Measurements from ENCODE around the gene TTC9. TPM values are rescaled to one million over a fixed set of nuclear protein-coding genes. Genes with fewer than 3 reads are reported as not detected.

The TTC9 gene
- total RNA-seq, 1 experiment from 2014 or later: 3.6 TPM

DNA sequence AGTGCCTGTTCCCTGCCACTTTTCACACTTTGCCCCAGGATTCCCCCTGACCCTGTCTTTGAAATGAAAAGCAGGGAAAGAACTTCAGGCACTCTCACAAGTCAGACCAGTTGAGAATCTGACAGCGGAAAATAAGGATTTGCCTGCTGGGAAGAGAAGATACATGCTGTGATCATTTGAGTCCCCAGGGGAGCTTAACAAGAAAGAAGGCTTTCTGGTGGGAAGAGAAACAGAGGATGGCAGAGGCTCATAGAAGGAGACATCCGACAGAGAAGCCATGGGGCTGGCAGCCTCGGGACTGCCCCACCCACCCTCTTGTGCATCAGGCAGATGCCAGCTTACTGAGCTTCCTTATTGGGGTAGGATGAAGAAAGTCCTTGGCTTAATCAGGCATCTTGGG is 11.9 kb downstream of the TTC9 start:
- POLR2A ChIA-PET (ENCODE audit: unreplicated experiment): no interaction called here
- no peaks in the 10 kb centered on the region for H3K36me3 ChIP-seq (ENCODE audit: low read depth, low read length)
- H3K4me2 ChIP-seq (ENCODE audit: low read length): no peak overlapping the region
- BruUV-seq (replicated peaks): no TSS peak
- no peak for DNase-seq
- CTCF ChIA-PET: interaction anchor here (0.6 kb wide), 1 partner anchor 64 kb away, joined by 5 read pairs; no protein-coding TSS in a partner anchor
- H3K27me3 ChIP-seq (ENCODE audit: low read length): no peaks in the 10 kb centered on the region
- H3K4me1 ChIP-seq (ENCODE audit: insufficient read depth, low read length): no peaks in the 10 kb centered on the region
- no peaks in the 10 kb centered on the region for H3F3A ChIP-seq (ENCODE audit: low read length, unreplicated experiment)
- no peak for ATAC-seq
- H3K9ac ChIP-seq (ENCODE audit: low read length): no peak overlapping the region
- no peaks in the 10 kb centered on the region for H3K9me2 ChIP-seq (replicated peaks; ENCODE audit: low read length)
- no peak overlapping the region for H3K27ac ChIP-seq (ENCODE audit: low read length)
- no peak overlapping the region for H2AFZ ChIP-seq (ENCODE audit: low read length)
- H3K9me3 ChIP-seq (ENCODE audit: low read length): no peaks in the 10 kb centered on the region
- H3K79me2 ChIP-seq (ENCODE audit: low read length): no peaks in the 10 kb centered on the region
- intact Hi-C loops (cut with micrococcal nuclease): no loop called here
- H3K4me3 ChIP-seq (ENCODE audit: low read length): no peak overlapping the region
- H4K20me1 ChIP-seq (ENCODE audit: low read length): no peaks in the 10 kb centered on the region
- no peak for TF ChIP-seq EZH2phosphoT487 (IDR thresholded peaks at IDR 0.05; ENCODE audit: borderline replicate concordance, low read length)
- TF ChIP-seq, protein P1, sequence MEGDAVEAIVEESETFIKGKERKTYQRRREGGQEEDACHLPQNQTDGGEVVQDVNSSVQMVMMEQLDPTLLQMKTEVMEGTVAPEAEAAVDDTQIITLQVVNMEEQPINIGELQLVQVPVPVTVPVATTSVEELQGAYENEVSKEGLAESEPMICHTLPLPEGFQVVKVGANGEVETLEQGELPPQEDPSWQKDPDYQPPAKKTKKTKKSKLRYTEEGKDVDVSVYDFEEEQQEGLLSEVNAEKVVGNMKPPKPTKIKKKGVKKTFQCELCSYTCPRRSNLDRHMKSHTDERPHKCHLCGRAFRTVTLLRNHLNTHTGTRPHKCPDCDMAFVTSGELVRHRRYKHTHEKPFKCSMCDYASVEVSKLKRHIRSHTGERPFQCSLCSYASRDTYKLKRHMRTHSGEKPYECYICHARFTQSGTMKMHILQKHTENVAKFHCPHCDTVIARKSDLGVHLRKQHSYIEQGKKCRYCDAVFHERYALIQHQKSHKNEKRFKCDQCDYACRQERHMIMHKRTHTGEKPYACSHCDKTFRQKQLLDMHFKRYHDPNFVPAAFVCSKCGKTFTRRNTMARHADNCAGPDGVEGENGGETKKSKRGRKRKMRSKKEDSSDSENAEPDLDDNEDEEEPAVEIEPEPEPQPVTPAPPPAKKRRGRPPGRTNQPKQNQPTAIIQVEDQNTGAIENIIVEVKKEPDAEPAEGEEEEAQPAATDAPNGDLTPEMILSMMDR (conservative IDR thresholded peaks at IDR 0.05; ENCODE audit: low read depth, low read length): no peak
- no peak for TF ChIP-seq EZH2 (IDR thresholded peaks at IDR 0.05; ENCODE audit: low read length, unreplicated experiment)

DNA sequence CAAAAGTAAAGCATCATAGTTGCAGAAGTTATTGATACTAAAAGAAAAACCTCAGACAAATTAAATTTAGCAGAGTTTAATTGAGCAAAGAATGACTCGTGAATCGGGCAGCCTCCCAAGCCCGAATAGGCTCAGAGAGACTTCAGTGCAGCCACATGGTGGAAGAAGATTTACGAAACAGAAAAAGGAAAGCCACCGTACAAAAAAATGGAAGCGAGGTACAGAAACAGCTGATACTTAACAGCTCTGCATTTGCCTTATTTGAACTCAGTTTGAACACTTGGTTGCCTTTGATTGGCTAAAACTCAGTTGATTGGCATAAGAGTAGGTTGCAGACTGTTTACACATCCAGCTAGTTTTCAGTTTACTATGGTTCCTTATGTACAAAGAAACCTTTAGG is 12.9 kb downstream of the TTC9 start:
- Histone ChIP-seq H2AFZ (ENCODE audit: low read length) (no peak overlapping the region), H3K4me2 (ENCODE audit: low read length) (no peak overlapping the region), H3K9ac (ENCODE audit: low read length) (no peak overlapping the region), H3K4me3 (ENCODE audit: low read length) (no peak overlapping the region), H3K27me3 (ENCODE audit: low read length) (no peaks in the 10 kb centered on the region), H4K20me1 (ENCODE audit: low read length) (no peaks in the 10 kb centered on the region), H3K79me2 (ENCODE audit: low read length) (no peaks in the 10 kb centered on the region), H3K9me3 (ENCODE audit: low read length) (no peaks in the 10 kb centered on the region), H3F3A (ENCODE audit: low read length, unreplicated experiment) (no peaks in the 10 kb centered on the region), H3K4me1 (ENCODE audit: insufficient read depth, low read length) (no peaks in the 10 kb centered on the region), H3K9me2 (replicated peaks; ENCODE audit: low read length) (no peaks in the 10 kb centered on the region), H3K27ac (ENCODE audit: low read length) (no peak overlapping the region), H3K36me3 (ENCODE audit: low read depth, low read length) (no peaks in the 10 kb centered on the region)
- ChIA-PET CTCF (interaction anchor here (0.6 kb wide), 1 partner anchor 44 kb away, joined by 3 read pairs; no protein-coding TSS in a partner anchor), POLR2A (ENCODE audit: unreplicated experiment) (no interaction called here)
- TF ChIP-seq, protein P1 (conservative IDR thresholded peaks at IDR 0.05; ENCODE audit: low read depth, low read length): no peak
- no peak for TF ChIP-seq EZH2phosphoT487 (IDR thresholded peaks at IDR 0.05; ENCODE audit: borderline replicate concordance, low read length)
- TF ChIP-seq EZH2 (IDR thresholded peaks at IDR 0.05; ENCODE audit: low read length, unreplicated experiment): no peak
- intact Hi-C loops (cut with micrococcal nuclease): no loop called here
- ATAC-seq (no peak; the same call in 1 of the 2 replicates), DNase-seq (peak; percentile 45)
- no TSS peak for BruUV-seq (replicated peaks)

DNA sequence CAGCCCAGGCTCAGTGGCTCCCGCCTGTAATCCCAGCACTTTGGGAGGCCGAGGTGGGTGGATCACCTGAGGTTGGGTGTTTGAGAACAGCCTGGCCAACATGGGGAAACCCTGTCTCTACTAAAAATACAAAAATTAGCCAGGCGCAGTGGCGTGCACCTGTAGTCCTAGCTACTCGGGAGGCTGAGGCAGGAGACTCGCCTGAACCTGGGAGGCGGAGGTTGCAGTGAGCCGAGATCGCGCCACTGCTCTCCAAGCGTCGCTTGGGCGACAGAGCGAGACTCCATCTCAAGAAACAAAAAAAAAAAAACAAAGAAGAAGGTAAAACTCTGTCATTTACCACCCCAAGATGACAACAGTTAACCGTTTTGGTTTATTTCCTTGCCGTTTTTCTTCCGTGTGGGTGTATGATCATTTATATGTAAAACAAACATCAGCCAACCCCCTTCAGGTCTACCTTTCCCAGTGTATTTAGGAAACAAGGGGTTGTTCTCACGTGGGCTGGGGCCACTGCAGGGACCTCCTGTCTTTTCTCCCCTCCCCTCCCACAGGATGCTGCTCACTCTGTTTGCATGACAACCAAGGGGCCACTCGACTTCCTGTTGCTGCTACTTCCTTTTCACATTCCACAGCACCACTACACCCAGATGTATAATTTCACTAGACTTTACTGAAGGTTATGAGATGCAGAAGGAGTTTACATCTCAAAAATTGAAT is 13.6 kb downstream of the TTC9 start:
- TF ChIP-seq, protein P1 (conservative IDR thresholded peaks at IDR 0.05; ENCODE audit: low read depth, low read length): no peak
- TF ChIP-seq EZH2 (IDR thresholded peaks at IDR 0.05; ENCODE audit: low read length, unreplicated experiment): no peak
- TF ChIP-seq EZH2phosphoT487 (IDR thresholded peaks at IDR 0.05; ENCODE audit: borderline replicate concordance, low read length): no peak
- Histone ChIP-seq H3K4me1 (ENCODE audit: insufficient read depth, low read length) (no peaks in the 10 kb centered on the region), H3K27me3 (ENCODE audit: low read length) (no peaks in the 10 kb centered on the region), H3K36me3 (ENCODE audit: low read depth, low read length) (no peaks in the 10 kb centered on the region), H3K4me3 (ENCODE audit: low read length) (no peak overlapping the region), H4K20me1 (ENCODE audit: low read length) (no peaks in the 10 kb centered on the region), H3K27ac (ENCODE audit: low read length) (no peak overlapping the region), H3K9me2 (replicated peaks; ENCODE audit: low read length) (no peaks in the 10 kb centered on the region), H3K9ac (ENCODE audit: low read length) (no peak overlapping the region), H2AFZ (ENCODE audit: low read length) (no peak overlapping the region), H3K4me2 (ENCODE audit: low read length) (no peak overlapping the region), H3F3A (ENCODE audit: low read length, unreplicated experiment) (no peaks in the 10 kb centered on the region), H3K9me3 (ENCODE audit: low read length) (no peaks in the 10 kb centered on the region), H3K79me2 (ENCODE audit: low read length) (no peaks in the 10 kb centered on the region)
- intact Hi-C loops (cut with micrococcal nuclease): no loop called here
- CTCF ChIA-PET: interaction anchor here (0.6 kb wide), 1 partner anchor 43 kb away, joined by 3 read pairs; no protein-coding TSS in a partner anchor
- DNase-seq: no peak
- ATAC-seq: peak; percentile 50; the same call in 1 of the 2 replicates
- no TSS peak for BruUV-seq (replicated peaks)
- POLR2A ChIA-PET (ENCODE audit: unreplicated experiment): no interaction called here
